PC-9 (cell line): ENCODE results near the gene UBE2M.

Source experiments
- CTCF ChIP-seq: fragments of 200-600 bp; sonication (generic); conservative IDR thresholded peaks from 2 replicates; pipeline ENCODE4 v1.6.1; 2017; ENCODE audit warnings: mixed run types, antibody characterized with exemption, mild to moderate bottlenecking, moderate library complexity
- EZH2 ChIP-seq: fragments of 200-600 bp; sonication (generic); IDR thresholded peaks from 2 replicates; pipeline ENCODE4 v1.8.0; 2017; ENCODE audit warnings: antibody characterized with exemption, low read depth

DNA sequence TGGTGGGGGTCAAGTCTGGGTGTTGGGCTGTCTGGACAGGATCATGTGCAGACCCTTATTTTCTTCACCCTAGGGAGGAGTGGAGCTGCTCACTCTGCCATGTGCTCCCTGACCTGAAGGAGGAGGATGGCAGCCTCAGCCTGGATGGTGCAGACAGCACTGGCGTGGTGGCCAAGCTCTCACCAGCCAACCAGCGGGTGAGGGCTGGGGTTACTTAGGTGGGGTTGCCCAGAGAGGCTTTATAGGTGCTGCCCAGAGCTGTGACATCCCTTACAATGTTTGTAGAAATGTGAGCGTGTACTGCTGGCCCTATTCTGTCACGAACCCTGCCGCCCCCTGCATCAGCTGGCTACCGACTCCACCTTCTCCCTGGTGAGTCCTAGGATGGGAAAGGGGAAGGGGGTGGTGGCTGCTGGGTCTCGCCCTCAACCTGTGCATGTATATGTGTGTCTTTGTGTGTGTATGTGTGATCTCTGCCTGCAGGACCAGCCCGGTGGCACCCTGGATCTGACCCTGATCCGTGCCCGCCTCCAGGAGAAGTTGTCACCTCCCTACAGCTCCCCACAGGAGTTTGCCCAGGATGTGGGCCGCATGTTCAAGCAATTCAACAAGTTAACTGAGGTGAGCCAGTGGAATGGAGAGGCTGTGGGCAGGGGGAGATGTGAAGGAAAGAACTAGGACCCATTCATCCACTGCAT lies 8.6 kb downstream of the UBE2M start:
- no peak for TF ChIP-seq CTCF
- no peak for TF ChIP-seq EZH2
